Kidney (tissue), 14 donors: ENCODE results near the gene SENP1. TPM values are rescaled to one million over a fixed set of nuclear protein-coding genes. Genes with fewer than 3 reads are reported as not detected.

Experiments
- DNase-seq, 5 donors: peaks; one replicate each; pipeline ENCODE4 v3.0.0-alpha.2; 2013 to 2020
- FAIRE-seq: peaks from 2 replicates; lab custom pipeline; 2012; peaks lifted over from hg19 to GRCh38; lab: Jason Lieb, UNC
- H3K27ac ChIP-seq, 2 donors: one replicate each; pipeline ENCODE4 v1.7.0; 2013; ENCODE audit warnings: low read depth in 2 of 2, low read length in 2 of 2, inconsistent platforms in 1 of 2
- H3K27me3 ChIP-seq: one replicate; pipeline ENCODE4 v1.7.1; 2013; ENCODE audit warnings: low read length, inconsistent platforms; ENCODE audit not compliant: control insufficient read depth, insufficient read depth
- H3K36me3 ChIP-seq, 3 donors: one replicate each; pipeline versions ENCODE4 v1.7.0 to v1.7.1; 2013; ENCODE audit warnings: low read length in 3 of 3, control low read depth in 1 of 3, inconsistent platforms in 1 of 3; ENCODE audit not compliant: insufficient read depth in 3 of 3, control insufficient read depth in 2 of 3
- H3K4me1 ChIP-seq, 3 donors: one replicate each; pipeline versions ENCODE4 v1.7.0 to v1.7.1; 2013; ENCODE audit warnings: low read length in 3 of 3, inconsistent platforms in 1 of 3, low read depth in 1 of 3; ENCODE audit not compliant: control insufficient read depth in 2 of 3, insufficient read depth in 2 of 3
- H3K4me3 ChIP-seq, 3 donors: one replicate each; pipeline versions ENCODE4 v1.7.0 to v1.8.1; 2013; ENCODE audit warnings: low read length in 3 of 3, control low read depth in 1 of 3, inconsistent platforms in 1 of 3
- H3K9ac ChIP-seq, 3 donors: one replicate each; pipeline versions ENCODE4 v1.7.0 to v1.7.1; 2013; ENCODE audit warnings: low read length in 3 of 3, control low read depth in 1 of 3, inconsistent platforms in 1 of 3
- H3K9me3 ChIP-seq, 3 donors: one replicate each; pipeline versions ENCODE4 v1.7.0 to v1.7.1; 2013; ENCODE audit warnings: low read length in 3 of 3, control low read depth in 1 of 3, inconsistent platforms in 1 of 3; ENCODE audit not compliant: control insufficient read depth in 2 of 3, insufficient read depth in 1 of 3
- intact Hi-C: fragments of 100-400 bp; cut with DNase I; formaldehyde crosslinking; loops from one replicate; pipeline ENCODE4 v1.11.1; 2022
- polyA plus RNA-seq: library from polyadenylated mRNA; stranded (reverse); fragments of 350-450 nt; fragmentation: Illumina TruSeq; extraction: RNeasy Lipid Tissue Mini Kit (QIAGEN cat#74804); gene quantifications from one replicate; pipeline ENCODE4 v1.2.3, GENCODE V29; 2014; ENCODE audit warnings: low read depth, low replicate concordance; ENCODE audit not compliant: insufficient read depth
- total RNA-seq: library from RNA; stranded (reverse); fragmentation: NEBNext Ultra II Directional; extraction: Animal tissue kit (Norgen Biotek cat#: 25700); gene quantifications from one replicate; pipeline ENCODE4 v1.2.1, GENCODE V29; 2021
- TF ChIP-seq, protein P1 (sequence below): IDR thresholded peaks from 3 replicates; pipeline ENCODE4 v1.5.1; 2012; ENCODE audit warnings: mild to moderate bottlenecking, moderate library complexity, borderline replicate concordance; ENCODE audit not compliant: insufficient read depth; ENCODE audit errors: extremely low read depth
- donor health status: control.
- donor health status: control.
- donor health status: control.
- donor health status: control.
- donor health status: control.
- donor health status: DM: yes; HTN: yes; CAD: no.
- donor health status: Normal renal cell carcinoma (clear cell type).

The SENP1 gene
- total and polyA plus RNA-seq, 2 donors from 2014 or later, result 3.5 to 19.4 TPM

DNA sequence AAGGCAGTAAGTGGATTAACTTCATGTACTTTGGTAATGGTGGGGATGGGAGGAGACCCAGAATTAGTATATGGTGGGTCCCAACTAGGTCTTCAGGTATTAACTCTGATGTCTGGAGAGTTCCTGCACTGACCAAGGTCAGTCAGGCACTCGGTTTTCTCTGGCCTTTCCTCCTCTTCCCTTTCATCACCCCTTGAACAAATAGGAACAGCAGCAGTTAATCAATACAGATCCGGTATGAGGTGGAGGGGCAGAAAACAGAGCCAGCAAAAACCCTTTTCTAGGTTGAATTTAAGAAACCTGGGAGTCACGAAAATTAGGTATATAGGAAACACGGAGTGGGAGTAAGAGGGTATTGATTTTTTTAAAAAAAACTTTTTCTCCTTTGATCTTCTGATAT lies 17.3 kb upstream of the SENP1 start:
- FAIRE-seq, result no peak

GRCh38 chr12:48122065-48122834 lies 16.4 kb upstream of the SENP1 start:
- H3K4me1 ChIP-seq, result no peaks in the 10 kb centered on the region
- intact Hi-C loops, result no loop called here
- no peak overlapping the region for H3K9ac ChIP-seq
- DNase-seq (no peak), FAIRE-seq (no peak)
- TF ChIP-seq, protein P1, sequence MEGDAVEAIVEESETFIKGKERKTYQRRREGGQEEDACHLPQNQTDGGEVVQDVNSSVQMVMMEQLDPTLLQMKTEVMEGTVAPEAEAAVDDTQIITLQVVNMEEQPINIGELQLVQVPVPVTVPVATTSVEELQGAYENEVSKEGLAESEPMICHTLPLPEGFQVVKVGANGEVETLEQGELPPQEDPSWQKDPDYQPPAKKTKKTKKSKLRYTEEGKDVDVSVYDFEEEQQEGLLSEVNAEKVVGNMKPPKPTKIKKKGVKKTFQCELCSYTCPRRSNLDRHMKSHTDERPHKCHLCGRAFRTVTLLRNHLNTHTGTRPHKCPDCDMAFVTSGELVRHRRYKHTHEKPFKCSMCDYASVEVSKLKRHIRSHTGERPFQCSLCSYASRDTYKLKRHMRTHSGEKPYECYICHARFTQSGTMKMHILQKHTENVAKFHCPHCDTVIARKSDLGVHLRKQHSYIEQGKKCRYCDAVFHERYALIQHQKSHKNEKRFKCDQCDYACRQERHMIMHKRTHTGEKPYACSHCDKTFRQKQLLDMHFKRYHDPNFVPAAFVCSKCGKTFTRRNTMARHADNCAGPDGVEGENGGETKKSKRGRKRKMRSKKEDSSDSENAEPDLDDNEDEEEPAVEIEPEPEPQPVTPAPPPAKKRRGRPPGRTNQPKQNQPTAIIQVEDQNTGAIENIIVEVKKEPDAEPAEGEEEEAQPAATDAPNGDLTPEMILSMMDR, result no peak
- H3K4me3 ChIP-seq, result no peak overlapping the region
- no peak overlapping the region for H3K27ac ChIP-seq
- no peaks in the 10 kb centered on the region for H3K9me3 ChIP-seq
- H3K36me3 ChIP-seq, result peaks cover 2 to 18% (median 7%) of the 10 kb centered on the region in 3 donors
- H3K27me3 ChIP-seq, result no peaks in the 10 kb centered on the region

More for the DNA sequence above, 17.3 kb upstream of the SENP1 start:
- Histone ChIP-seq H3K4me1 (no peaks in the 10 kb centered on the region), H3K9me3 (no peaks in the 10 kb centered on the region), H3K9ac (no peak overlapping the region), H3K27ac (no peak overlapping the region), H3K4me3 (no peak overlapping the region), H3K36me3 (peaks cover 2 to 18% (median 10%) of the 10 kb centered on the region in 3 donors), H3K27me3 (no peaks in the 10 kb centered on the region)
- intact Hi-C loops, result no loop called here
- no peak for DNase-seq
- TF ChIP-seq, protein P1, result no peak

- H3K36me3 ChIP-seq, result peaks cover 2 to 18% (median 6%) of the 10 kb centered on the region in 3 donors
Measured at GRCh38 chr12:48121522-48121921, 15.6 kb upstream of the SENP1 start.

More at GRCh38 chr12:48121522-48121921, 15.6 kb upstream of the SENP1 start:
- Histone ChIP-seq H3K27me3 (no peaks in the 10 kb centered on the region), H3K4me3 (no peak overlapping the region), H3K9ac (no peak overlapping the region), H3K27ac (no peak overlapping the region), H3K9me3 (no peaks in the 10 kb centered on the region), H3K4me1 (no peaks in the 10 kb centered on the region)
- intact Hi-C loops, result no loop called here
- DNase-seq (no peak), FAIRE-seq (no peak)
- TF ChIP-seq, protein P1, result no peak
